Measurements from ENCODE around the gene ECPAS.
"Not testable (repeated sequence)": the region's sequence is repeated elsewhere in the genome, so short reads cannot be mapped to it uniquely, and the experiment has no call there.

The ECPAS gene

GRCh38 chr9:111334318-111334863 is 149.8 kb downstream of the ECPAS start:
- DNase-seq (ENCODE audit: low read depth): not testable (repeated sequence)

DNA sequence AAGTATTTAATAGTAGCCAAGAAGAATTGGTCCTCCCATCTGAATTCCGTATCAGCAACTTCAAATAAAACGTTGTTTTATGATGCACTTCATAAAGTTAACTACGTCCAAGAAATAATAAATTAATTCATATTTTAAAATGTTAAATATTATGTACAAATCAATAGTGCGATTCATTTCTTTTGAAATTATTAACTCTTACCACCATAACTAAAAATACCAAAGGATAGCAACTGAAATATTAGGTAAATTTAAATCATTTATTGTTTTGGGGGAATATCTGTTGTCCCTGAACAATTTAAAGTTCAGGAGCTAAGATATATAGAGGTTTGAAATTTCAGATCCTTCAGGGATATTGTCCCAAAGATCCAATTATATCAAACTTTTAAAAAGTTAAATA is 154.1 kb downstream of the ECPAS start, which contains the start of gene OR2K2:
TSS of gene OR2K2 (minus strand) at position 101 of the 400 bp plus-strand sequence. CDS start 1,791 bp downstream, outside the sequence.
- no peak for DNase-seq (ENCODE audit: low read depth)

GRCh38 chr9:111320631-111321030 is 163.6 kb downstream of the ECPAS start:
- DNase-seq (ENCODE audit: low read depth): no peak

DNA sequence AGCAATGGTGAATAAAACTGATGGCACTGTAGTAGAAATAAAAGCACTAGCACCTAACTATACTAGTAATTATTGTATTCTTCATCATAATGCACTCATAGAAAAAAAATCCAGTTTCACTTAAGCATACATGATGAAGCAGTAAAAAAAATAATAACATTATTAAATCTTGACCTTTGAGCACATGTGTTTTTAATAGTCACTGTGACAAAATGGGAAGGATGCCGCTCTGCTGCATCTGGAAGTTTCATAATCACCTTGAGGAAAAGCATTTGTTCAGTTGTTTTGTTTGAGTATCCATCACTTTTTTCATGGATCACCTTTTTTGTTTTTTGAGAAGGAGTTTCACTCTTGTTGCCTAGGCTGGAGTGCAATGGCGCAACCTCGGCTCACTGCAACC is 167.4 kb downstream of the ECPAS start:
- peak; percentile 32 for DNase-seq (ENCODE audit: low read depth)
